ENCODE data around the gene MZT2B. TPM values are rescaled to one million over a fixed set of nuclear protein-coding genes. Genes with fewer than 3 reads are reported as not detected.
"Not testable (repeated sequence)": the region's sequence is repeated elsewhere in the genome, so short reads cannot be mapped to it uniquely, and the experiment has no call there.

MZT2B gene, protein sequence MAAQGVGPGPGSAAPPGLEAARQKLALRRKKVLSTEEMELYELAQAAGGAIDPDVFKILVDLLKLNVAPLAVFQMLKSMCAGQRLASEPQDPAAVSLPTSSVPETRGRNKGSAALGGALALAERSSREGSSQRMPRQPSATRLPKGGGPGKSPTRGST
- 100 to 1,000 TPM in 3 of 4 donors, 10 to 100 TPM in 1; 73.6 to 242 (median 161) TPM for polyA plus RNA-seq (ENCODE audit: insufficient read length in 4 of 4)

DNA sequence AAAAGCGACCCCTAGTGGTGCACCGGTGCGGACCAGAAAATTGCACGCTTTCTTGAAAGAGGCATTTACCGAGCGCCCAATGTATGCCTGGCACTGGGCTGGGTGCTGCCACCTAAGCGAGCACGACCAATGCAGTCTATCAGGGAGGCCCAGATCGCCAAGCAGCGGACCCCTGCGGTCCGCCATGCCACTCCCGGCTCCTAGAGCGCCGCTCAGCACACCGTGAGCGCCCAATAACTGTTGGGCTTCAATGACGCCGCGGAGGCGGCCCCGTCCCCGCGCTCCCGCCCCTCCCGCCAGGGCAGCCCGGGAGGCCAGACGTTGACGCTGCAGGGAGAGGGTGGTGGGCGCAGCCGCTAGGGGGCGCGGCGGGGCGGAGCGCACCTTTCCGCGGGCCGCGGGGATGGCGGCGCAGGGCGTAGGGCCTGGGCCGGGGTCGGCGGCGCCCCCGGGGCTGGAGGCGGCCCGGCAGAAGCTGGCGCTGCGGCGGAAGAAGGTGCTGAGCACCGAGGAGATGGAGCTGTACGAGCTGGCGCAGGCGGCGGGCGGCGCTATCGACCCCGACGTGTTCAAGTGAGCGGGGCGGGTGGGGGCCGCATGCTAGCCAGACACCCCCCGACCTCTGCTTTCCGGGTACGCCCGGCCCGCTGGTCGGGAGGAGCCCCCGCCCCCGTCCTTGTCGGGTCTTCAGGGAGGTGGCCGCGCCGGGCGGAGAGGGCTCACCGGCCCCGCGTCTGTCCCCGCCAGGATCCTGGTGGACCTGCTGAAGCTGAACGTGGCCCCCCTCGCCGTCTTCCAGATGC, at the start of gene MZT2B:
MZT2B (plus strand) TSS at position 383 of the 803 bp plus-strand sequence; CDS start at position 404, 21 bp downstream.
- peak; percentile 73 to 78 (median 75) for DNase-seq (ENCODE audit: low read depth in 4 of 4, low spot score in 2 of 4)

DNA sequence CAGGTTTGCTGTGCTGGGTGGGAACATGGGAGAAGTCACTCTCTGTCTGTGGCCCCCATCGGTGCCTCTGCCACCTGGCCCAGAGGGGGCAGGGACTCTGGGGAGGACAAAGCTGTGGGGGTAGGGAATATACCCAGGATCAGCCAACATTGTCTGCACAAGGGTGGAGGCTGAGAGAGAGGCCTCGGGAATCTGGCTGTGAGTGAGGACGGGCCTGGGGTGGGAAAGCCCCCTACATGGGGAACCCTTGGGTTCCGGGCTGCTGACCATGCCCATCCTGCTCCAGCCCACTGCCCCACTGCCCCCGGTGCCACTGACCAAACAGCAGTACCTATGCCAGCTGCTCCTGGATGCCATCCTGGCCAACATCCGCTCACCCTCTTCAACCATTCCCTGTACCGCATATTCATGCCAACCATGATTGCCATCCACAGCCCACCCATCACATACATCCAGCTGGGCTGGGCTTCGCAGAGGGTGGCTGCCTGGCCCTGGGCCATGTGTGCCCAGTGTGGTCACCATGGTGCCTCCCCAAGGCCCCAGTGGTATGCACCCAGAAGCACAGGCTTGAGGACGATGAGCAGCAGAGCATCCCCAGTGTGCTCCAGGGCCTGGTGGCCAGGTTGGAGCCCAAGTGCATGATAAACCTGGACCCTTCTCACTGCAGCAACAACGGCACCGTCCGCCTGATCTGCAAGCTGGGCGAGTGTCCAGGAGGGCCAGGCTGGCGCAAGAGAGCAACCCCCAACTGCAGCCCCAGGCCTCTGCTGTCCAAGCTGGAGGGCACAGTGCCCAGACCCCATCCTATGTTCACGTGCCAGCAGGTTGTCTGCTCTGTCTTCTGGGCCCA, 46.1 kb upstream of the MZT2B start:
- no peak for DNase-seq (ENCODE audit: low read depth in 4 of 4, low spot score in 2 of 4)

DNA sequence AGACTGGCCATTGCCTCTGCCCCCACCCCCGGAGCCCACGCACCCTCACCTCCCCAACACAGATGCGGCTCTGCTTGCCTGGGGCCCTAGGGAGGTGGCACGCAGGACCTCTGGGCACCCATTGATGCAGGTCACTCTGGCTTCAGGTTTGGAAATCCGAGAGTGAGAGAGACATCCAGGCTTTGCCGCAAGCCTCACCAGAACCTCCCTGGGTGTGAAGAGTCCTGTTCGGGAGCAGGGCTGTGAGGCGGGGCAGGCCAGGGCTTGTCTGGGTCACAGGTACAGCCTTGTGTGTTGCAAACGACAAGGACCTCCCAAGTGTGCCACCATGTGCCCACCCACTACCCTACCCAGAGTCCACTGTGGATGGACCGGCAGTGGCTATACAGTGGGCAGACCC, 45.5 kb upstream of the MZT2B start:
- DNase-seq (ENCODE audit: low read depth in 4 of 4, low spot score in 2 of 4), result not testable (repeated sequence)

DNA sequence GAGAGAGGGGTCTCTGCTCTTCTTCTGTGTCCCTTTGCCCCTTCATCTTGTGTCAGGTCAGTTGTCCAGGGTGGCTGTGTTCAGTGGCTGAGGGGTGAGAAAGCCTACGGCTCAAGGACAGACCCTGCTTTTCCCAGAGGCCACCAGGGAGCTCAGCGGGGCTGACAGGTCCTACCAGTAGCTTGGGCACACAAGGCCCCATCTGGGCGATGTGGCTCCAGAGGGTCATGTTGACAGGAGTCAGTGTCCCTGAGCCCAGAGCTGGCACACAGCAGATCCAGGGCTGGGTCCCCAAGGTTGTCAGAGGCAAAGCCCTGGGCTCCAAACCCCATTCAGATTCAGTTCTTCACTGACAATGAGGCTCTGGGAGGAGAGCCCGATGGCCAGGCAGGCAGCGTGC, 44.9 kb upstream of the MZT2B start:
- DNase-seq (ENCODE audit: low read depth in 4 of 4, low spot score in 2 of 4), result not testable (repeated sequence)

DNA sequence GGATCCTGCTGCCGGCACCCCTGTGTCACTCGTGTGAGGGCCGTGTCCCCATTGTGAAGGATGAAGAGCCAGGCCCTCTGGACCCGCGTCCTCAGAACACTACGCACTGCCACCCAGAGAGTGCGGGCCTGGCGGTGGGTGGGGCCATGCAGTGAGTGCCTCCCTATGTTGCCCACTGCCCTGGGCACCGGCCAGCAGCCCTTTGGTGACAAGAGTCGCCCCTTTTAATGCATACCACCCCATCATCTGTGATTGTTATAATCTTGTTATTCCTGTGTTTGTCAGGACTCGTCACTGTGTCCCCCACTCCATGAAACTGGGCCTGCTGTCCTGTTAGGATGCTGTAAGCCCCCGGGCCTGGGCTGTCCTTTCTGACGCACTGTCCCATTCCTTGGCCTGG, 43.7 kb upstream of the MZT2B start:
- not testable (repeated sequence) for DNase-seq (ENCODE audit: low read depth in 4 of 4, low spot score in 2 of 4)

DNA sequence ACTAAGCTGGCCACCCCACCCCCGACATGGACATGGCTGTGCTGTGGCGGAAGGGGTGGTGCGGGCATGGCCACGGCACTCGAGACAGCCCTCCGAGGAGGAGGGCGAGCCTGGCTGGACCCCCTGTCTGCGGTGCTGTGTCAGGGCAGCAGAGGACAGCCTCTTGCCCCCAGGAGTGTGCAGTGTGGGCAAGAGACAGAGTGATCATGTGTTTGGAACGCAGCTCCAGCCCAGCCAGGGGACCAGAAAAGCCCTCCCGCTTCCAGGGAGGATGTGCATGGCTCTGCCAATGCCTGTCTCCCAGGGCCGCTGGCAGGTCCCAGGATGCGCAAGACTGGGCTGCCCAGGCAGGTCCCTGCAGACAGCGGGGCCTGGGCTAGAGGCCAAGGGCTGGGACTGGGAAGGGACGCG, 43.2 kb upstream of the MZT2B start:
- not testable (repeated sequence) for DNase-seq (ENCODE audit: low read depth in 4 of 4, low spot score in 2 of 4)

DNA sequence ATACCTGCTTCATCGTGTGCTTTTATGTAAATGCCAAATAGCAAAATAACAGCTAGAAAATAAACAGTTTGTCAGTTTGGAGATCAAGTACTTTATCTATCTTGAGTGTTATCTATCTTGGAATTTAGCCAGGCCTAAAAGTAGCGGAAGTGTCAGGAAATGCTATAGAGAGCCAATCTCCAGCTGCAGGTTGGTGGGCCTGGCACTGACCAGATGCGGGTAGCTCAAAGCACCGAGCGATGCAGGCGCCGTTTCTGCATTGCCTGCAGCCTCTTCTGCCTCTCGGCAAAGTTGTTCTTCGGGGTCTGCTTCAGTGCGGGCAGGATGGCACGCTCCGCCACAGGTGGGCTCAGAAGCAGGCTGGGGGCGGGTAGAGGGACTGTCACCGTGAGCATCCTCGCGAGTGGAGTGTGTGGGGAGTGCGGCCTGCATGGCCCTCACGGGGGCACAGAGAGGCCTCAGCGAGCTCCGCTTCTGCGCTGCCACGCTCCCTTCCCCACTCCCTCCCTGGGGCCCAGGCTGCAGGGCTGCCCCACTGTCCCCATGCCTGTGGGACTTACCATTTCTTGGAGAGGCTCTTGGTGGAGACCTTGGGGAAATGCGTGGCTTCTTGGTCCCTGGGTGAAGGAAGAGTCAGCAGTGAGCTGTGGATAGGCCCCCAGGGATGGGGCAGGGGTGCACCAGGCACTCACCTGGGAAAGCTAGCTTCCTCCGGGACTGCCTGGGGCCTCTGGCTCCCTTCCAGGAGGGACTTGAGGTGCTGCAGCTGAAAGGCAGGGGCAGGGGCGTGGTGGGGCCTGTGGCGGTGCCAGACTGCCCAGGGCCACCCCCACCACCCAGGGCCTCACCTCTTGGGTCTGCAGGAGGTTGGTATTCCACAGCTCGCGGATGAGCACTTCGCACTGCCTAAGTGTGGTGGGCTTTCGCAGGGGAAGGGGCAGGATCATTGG, 42.5 kb upstream of the MZT2B start:
- DNase-seq (ENCODE audit: low read depth in 4 of 4, low spot score in 2 of 4), result not testable (repeated sequence)

DNA sequence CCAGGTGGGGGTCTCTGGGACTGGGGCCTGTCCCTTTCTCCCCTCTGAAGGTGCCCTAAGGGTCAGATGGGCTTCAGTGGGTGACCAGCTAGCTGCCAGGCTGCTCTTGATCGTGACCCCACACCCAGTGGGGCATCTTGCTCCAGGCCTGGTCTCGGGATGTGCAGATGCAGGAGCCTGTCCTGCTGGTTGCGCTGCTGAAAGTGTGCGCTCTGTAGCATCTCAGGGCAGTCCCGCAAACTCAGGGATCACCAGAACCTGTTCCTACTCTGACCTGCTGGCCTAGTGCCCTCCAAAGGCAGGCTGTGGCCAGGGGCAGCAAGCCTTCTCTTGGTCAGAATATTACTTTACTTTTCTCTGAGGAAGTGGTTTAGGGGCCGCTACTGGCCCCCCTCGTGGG, 41.5 kb upstream of the MZT2B start:
- DNase-seq (ENCODE audit: low read depth in 4 of 4, low spot score in 2 of 4), result not testable (repeated sequence)

DNA sequence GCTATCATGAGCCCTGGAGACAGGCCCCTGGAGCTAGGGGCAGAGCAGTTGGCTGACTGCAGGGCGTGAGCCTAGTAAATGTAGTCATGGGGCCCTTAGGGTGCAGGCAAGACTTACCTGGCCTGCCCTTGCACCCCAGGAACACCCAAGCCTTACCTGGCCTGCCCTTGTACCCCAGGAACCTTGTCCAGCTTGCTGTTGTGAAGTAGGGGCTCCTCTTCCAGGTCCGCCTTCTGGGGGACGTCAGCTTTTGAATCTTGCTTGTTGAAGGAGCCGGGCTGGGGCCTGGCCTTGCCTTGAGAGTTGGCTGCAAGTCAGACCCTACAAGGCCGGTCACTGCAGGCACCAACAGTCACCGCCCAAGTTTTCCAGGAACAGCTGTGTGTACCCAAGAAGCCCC, 41.1 kb upstream of the MZT2B start:
- not testable (repeated sequence) for DNase-seq (ENCODE audit: low read depth in 4 of 4, low spot score in 2 of 4)

DNA sequence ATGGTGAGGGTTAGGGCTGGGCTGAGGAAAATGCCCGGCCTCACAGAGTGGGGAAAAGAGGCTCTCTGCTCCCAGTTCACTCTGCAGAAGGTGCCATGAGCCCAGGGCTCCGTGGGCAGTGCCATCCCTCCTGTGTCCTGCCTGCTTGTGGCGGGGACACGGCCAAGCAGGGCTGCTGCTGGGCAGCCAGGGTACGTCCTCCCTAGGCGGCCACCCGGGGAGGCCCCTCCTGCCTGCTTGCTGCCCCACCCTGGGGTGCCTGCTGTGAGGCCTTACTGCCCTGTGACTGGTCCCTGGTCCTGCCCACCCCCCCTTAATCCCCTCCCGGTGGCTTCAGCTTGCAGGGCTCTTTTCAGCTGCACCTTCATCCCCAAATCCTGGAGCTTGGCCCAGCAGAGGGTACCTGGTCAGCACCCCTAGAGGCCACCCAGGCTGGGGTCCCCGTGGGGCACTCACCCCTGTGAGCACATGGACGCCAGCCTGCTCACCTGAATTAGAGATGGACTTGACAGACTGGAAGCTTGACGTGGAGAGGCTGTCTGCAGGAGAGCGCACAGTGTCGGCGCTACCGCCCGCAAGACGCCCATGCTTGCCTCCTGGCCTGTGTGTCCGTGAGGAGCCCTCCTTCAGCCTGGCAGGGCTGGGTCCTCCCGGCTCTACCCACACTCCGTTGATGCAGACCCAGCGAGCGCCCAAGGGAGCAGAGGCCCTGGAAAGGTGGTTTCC, 40.3 kb upstream of the MZT2B start:
- not testable (repeated sequence) for DNase-seq (ENCODE audit: low read depth in 4 of 4, low spot score in 2 of 4)

DNA sequence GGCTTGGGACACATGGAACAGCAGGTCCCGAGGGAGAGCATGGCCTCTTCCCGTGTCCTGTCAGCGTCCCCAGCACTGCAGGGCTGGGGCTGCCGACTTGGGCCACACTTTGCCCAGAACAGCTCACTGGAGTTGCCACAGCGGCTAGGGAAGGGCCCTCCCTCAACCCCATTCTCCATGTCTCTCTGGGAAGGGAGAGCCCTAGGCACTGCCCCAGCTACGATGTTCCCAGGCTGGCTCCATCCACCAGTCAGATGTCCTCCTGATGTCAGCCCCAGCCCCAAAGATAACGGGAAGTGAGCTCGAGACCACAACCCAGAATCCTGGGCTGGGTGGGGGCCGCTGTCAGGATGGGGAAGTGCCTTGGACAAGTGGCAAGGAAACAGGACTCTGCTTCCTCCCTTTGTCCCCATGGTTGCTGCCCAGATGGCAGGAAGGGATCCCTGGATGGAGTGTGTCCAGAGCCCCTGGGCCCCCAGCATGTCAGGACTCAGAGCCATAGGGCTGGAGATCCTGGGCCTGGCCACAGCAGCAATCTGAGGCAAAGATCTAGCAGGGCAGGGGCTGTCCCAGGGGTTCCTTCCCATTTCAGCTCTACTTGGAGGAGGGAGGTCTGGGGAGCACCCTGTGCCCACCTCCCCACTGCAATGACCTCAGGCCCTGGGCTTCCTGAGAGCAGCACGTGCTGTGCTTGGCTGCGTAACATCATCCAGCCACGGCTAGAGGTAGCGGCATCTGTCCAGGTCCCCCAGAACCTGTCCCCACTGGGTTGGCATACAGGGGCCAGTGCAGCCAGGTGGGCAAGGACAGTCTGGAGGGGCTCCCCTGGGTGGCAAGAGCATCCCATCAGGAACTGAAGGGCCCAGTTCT, 39.4 kb upstream of the MZT2B start:
- DNase-seq (ENCODE audit: low read depth in 4 of 4, low spot score in 2 of 4), result not testable (repeated sequence)

DNA sequence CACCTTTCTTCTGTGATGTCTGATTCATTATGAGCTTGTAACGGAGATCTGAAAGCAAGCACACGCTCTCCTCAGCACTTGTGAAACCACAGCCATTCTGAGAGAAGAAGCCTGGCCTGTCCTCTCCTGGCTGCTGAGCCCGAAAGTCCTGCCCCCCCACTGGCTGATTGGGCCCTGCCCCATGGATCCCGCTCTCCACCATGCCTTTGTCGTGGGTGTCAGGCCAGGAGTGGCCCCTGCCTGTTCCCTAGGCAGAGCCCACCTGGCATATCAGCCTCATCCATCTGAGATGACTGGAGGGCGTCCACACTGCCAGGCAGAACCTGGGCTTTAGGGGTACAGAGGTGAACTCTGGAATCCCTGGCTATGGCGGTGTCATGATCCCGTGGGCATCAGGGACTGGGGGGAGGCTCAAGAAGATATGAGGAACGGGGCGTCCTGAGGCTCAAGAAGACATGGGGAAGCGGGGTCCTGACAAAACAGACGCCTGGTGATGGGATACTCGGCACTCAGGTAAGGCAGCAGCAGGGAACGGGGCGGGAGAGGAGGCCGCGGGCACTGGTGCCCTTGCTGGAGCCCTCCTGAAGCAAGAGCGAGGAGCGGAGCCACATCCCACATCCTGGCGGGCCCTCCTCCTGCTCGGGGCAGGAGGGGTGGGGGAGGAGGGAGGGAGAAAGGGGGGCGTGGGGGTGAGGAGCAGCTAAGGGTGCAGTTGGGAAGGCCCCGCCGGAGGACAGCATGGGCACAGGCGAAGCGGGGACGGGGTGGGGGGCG, 38.6 kb upstream of the MZT2B start:
- not testable (repeated sequence) for DNase-seq (ENCODE audit: low read depth in 4 of 4, low spot score in 2 of 4)

DNA sequence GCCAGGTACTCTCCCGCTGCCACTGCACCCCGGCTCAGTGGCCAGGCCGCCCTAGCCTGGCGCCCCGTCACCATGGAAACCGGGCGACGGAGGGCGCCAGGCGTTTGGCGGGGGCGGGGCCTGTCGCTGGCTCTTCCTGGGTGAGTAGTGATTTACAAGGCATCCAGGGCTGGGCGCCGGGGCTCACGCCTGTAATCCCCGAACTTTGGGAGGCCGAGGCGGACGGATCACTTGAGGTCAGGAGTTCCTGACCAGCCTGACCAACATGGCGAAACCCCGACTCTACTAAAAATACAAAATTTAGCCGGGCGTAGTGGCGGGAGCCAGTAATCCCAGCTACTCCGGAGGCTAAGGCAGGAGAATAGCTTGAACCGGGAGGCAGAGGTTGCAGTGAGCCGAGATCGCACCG, 37.1 kb upstream of the MZT2B start, which contains the start of gene CCDC74B:
CCDC74B (minus strand) TSS at position 107 of the 409 bp plus-strand sequence. CDS start 116 bp downstream, outside the sequence.
- not testable (repeated sequence) for DNase-seq (ENCODE audit: low read depth in 4 of 4, low spot score in 2 of 4)

DNA sequence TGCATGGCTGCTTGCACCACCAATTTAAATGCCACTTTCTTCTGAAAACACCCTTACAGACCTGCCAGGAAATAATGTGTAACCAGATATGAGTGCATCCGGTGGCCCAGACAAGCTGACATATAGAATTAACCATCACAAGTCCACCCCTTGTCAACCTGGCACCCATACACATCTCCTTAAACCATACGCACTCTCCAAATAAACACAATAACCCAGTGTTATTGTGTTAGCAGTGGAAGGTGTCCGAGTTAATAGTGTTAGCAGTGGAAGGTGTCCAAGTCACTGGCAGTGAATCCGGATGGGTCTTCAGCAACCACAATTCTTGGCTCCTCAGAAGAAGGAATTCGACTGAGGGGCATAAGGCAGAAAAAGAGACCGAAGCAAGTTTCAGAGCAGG, 33.5 kb upstream of the MZT2B start:
- DNase-seq (ENCODE audit: low read depth in 4 of 4, low spot score in 2 of 4), result not testable (repeated sequence)

DNA sequence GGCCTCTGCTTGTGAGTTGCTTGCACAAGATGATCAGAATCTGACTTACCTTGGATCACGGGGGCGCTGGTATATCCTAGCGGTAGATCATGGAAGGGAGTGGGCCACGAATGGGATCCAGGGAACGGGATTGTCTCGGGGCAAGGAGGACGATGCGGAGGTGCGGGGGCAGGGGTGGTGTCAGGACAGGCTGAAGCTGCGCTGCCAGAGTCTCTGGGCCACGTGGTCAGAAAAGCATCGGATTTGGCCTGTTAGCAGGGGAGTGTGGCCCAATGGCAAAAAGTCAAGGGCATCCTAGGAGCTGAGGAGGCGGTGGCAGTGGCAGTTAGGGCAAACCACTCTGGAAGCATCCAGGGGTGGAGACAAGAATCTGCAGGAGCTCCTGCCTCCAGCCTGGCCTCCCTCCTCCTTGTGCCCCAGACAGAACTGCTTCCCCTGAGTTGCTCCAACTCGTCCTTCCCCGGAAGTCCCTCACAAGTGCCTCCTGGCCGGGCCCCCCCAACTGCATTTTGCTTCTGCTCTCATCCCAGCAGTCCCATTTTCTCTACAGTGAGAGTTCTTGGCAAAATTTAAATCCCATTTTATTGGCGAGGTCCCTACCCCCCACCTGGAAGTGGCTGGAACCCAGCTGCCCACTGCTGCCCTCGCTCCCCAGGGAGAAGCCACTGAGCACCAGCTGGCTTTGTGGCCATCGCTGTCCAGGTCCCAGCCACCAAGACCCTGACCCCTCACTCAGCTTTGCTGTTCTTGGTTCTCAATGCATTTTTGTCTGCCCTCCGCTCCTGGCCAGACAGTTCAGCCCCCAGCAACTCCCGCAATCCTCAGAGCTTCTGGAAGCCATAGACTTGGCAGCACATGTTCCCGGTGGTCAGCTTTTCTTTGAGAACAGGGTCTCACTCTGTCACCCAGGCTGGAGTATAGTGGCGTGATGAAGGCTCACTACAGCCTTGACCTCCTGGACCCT, 31.6 kb upstream of the MZT2B start:
- DNase-seq (ENCODE audit: low read depth in 4 of 4, low spot score in 2 of 4), result no peak

DNA sequence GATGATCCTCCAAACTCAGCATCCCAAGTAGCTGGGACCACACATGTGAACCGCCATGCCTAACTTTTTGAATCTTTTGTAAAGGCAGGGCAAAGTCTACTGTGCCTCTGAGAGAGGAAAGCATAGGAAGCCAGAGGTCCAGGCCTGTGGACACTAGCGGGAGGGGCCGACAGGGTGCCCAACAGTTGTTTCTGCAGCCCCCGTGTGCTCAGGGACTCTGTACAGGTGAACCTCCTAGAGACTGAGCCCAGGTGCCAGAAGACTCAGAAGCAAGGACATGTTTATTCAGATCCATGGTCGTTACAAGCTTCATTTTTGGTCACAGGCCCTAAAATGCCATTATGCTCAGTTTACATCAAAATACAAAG, 30.9 kb upstream of the MZT2B start:
- not testable (repeated sequence) for DNase-seq (ENCODE audit: low read depth in 4 of 4, low spot score in 2 of 4)

All from left renal cortex interstitium (tissue), 4 donors.